OCI-LY1 (cell line): ENCODE measurements around the gene MAGEC2.

Experiments
- H2AFZ ChIP-seq: fragments of 200-600 bp; sonication (generic), shearing (Covaris generic); 2 replicates; pipeline ENCODE4 v1.6.0; 2014; ENCODE audit warnings: antibody characterized with exemption, mild to moderate bottlenecking, low read length
- H3F3A ChIP-seq: fragments of 200-600 bp; sonication (generic), shearing (Covaris generic); 2 replicates; pipeline ENCODE4 v1.6.0; 2014; ENCODE audit warnings: mild to moderate bottlenecking, antibody characterized with exemption, low read length, moderate library complexity; ENCODE audit not compliant: insufficient read depth
- H3K27ac ChIP-seq: fragments of 200-600 bp; sonication (generic); 2 replicates; pipeline ENCODE4 v1.5.1; 2014; ENCODE audit warnings: low read length, mixed run types, mild to moderate bottlenecking, low read depth; ENCODE audit not compliant: poor library complexity, severe bottlenecking
- H3K27me3 ChIP-seq: fragments of 200-600 bp; sonication (generic); 2 replicates; pipeline ENCODE4 v1.6.0; 2014; ENCODE audit warnings: antibody characterized with exemption, mild to moderate bottlenecking, low read length, moderate library complexity; ENCODE audit not compliant: insufficient read depth
- H3K36me3 ChIP-seq: fragments of 200-600 bp; sonication (generic); 2 replicates; pipeline ENCODE4 v1.6.1; 2014; ENCODE audit warnings: mild to moderate bottlenecking, antibody characterized with exemption, low read length, moderate library complexity, mixed read lengths; ENCODE audit not compliant: insufficient read depth
- H3K4me1 ChIP-seq: fragments of 200-600 bp; sonication (generic); 2 replicates; pipeline ENCODE4 v1.5.1; 2014; ENCODE audit warnings: mild to moderate bottlenecking, low read length, moderate library complexity; ENCODE audit not compliant: insufficient read depth, severe bottlenecking
- H3K4me2 ChIP-seq: fragments of 200-600 bp; sonication (generic), shearing (Covaris generic); 2 replicates; pipeline ENCODE4 v1.6.1; 2014; ENCODE audit warnings: low read length
- H3K4me3 ChIP-seq: fragments of 200-600 bp; sonication (generic); 2 replicates; pipeline ENCODE4 v1.5.1; 2014; ENCODE audit warnings: low read length, low read depth, mild to moderate bottlenecking, mixed read lengths; ENCODE audit not compliant: poor library complexity, severe bottlenecking
- H3K79me2 ChIP-seq: fragments of 200-600 bp; shearing (Covaris generic); 2 replicates; pipeline ENCODE4 v1.6.1; 2016; ENCODE audit warnings: mixed run types, low read length, mixed read lengths; ENCODE audit not compliant: insufficient read depth
- H3K9ac ChIP-seq: fragments of 200-600 bp; sonication (generic), shearing (Covaris generic); 2 replicates; pipeline ENCODE4 v1.6.1; 2014; ENCODE audit warnings: mild to moderate bottlenecking, low read length, mixed read lengths
- H3K9me2 ChIP-seq: fragments of 200-600 bp; sonication (generic), shearing (Covaris generic); 2 replicates; pipeline ENCODE4 v1.6.1; 2014; ENCODE audit warnings: low read depth, mild to moderate bottlenecking, low read length, mixed read lengths
- H3K9me3 ChIP-seq: fragments of 200-600 bp; shearing (Covaris generic); 2 replicates; pipeline ENCODE4 v1.6.1; 2014; ENCODE audit warnings: low read length, mixed read lengths
- H4K20me1 ChIP-seq: fragments of 200-600 bp; sonication (generic), shearing (Covaris generic); 2 replicates; pipeline ENCODE4 v1.6.0; 2016; ENCODE audit warnings: mild to moderate bottlenecking, low read length; ENCODE audit not compliant: insufficient read depth
- CTCF ChIP-seq: fragments of 200-600 bp; sonication (generic), shearing (Covaris generic); IDR thresholded peaks from 2 replicates; pipeline ENCODE4 v1.5.1; 2017; ENCODE audit warnings: mild to moderate bottlenecking, antibody characterized with exemption, low read length, moderate library complexity, mixed read lengths
- EZH2 ChIP-seq: fragments of 200-600 bp; sonication (generic), shearing (Covaris generic); IDR thresholded peaks from 2 replicates; pipeline ENCODE4 v1.8.0; 2017; ENCODE audit warnings: borderline replicate concordance, mixed run types, mild to moderate bottlenecking, antibody characterized with exemption, low read length, moderate library complexity, mixed read lengths

Gene MAGEC2, protein sequence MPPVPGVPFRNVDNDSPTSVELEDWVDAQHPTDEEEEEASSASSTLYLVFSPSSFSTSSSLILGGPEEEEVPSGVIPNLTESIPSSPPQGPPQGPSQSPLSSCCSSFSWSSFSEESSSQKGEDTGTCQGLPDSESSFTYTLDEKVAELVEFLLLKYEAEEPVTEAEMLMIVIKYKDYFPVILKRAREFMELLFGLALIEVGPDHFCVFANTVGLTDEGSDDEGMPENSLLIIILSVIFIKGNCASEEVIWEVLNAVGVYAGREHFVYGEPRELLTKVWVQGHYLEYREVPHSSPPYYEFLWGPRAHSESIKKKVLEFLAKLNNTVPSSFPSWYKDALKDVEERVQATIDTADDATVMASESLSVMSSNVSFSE

DNA sequence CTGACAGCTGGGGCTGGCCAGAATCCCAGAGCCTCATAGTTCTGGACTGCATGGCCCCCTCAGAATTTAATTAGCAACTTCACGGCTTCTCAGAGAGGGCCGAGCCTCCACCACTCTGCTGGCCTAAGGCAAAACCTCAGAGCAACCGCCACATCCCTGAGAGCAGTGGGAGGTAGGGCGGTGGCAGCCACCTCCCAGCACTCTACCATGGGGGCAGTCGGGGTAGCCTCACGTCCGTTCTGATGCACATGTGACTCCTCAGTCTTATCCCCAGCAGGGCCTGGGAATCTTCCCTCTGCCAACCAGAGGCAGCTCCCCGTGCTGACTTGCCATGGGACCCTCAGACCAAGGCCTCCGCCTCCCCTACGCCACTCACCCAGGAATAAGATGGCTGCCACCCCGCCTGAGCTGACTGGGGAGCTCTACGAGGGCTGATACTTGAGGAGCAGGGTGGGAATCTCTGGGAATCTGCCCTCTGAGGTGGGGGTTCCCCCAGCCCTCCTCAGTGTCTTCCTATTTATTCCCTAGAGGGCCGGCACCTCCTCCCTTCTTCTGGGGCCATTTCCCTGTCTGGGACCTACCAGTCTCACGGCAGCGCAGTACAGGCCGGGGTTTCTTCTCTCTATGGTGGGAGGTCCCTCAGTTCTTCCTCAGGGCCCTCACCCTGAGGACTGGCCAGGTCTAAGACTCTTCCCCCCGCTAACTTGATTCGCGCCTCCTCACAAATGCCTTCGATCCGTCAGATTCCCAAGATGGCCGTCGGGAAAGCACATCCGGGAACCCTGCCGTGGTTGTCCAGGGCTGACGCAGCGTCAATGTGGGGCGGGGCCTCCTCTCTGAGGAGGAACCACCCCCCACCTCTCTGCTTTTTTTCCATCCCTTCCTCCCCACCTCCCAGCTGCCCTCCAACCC lies at the start of gene MAGEC2:
Gene MAGEC2, minus strand, starts transcription at position 769 of the 912 bp plus-strand sequence. CDS start 1,303 bp downstream, outside the sequence.
- H3K79me2 ChIP-seq, result no peaks in the 10 kb centered on the region
- no peak within 1 kb of the TSS for H3K4me2 ChIP-seq
- TF ChIP-seq EZH2 (no peak), CTCF (no peak)

DNA sequence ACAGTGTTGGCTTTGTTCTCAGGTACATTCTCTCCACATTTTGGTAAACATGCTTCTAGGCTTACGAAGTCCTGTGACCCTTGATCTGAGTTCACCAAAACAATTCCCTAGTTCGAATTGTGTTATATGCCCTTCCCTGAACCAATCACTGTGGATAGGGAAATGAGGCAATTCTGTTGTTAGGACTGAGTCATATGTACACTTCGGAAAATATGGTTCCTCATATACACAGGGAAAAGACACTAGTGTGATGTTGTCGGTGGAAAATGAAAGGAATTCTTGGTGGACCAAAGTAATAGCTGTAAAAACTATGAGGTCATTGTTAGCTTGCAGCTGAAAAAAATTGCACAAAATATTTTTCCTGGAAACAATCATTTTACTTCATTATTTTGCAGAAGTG lies 46.6 kb upstream of the MAGEC2 start:
- no peaks in the 10 kb centered on the region for H4K20me1 ChIP-seq
- TF ChIP-seq CTCF, result no peak
- no peak for TF ChIP-seq EZH2
- no peaks in the 10 kb centered on the region for H3K27me3 ChIP-seq
- no peaks in the 10 kb centered on the region for H3F3A ChIP-seq
- H3K4me3 ChIP-seq, result no peak overlapping the region
- no peak overlapping the region for H3K4me2 ChIP-seq
- no peak overlapping the region for H3K9ac ChIP-seq
- H3K9me3 ChIP-seq, result no peaks in the 10 kb centered on the region
- H3K36me3 ChIP-seq, result no peaks in the 10 kb centered on the region
- no peak overlapping the region for H2AFZ ChIP-seq
- no peaks in the 10 kb centered on the region for H3K4me1 ChIP-seq
- H3K27ac ChIP-seq, result no peak overlapping the region
- no peaks in the 10 kb centered on the region for H3K79me2 ChIP-seq
- no peaks in the 10 kb centered on the region for H3K9me2 ChIP-seq

More for the DNA sequence above, at the start of gene MAGEC2:
- no peak within 1 kb of the TSS for H3K9ac ChIP-seq
- H3K36me3 ChIP-seq, result no peaks in the 10 kb centered on the region
- H3F3A ChIP-seq, result no peaks in the 10 kb centered on the region
- H3K4me1 ChIP-seq, result no peaks in the 10 kb centered on the region
- H3K4me3 ChIP-seq, result no peak within 1 kb of the TSS
- no peak within 1 kb of the TSS for H2AFZ ChIP-seq
- no peaks in the 10 kb centered on the region for H3K9me3 ChIP-seq
- H3K27ac ChIP-seq, result no peak within 1 kb of the TSS
- H3K9me2 ChIP-seq, result no peaks in the 10 kb centered on the region
- H4K20me1 ChIP-seq, result no peaks in the 10 kb centered on the region
- H3K27me3 ChIP-seq, result no peaks in the 10 kb centered on the region

DNA sequence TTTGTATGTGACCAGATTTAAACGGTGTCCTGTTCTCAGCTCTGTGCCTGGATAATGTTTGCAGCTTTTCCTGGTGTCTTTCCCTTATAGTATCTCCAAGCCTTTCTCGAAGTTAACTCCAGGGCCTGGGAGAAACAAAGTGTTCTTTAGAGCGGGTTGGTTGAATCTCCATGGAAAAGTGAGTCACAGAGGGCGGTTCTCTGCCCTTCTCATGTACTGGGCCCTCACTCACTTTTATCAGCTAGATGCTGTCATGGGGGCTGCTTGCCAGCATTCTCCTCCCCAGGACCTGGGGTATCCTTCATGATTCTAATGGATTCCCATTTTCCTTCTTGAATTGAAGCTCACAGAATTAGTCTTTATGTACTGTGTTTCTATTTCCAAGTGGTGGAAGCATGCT lies 46.1 kb upstream of the MAGEC2 start:
- no peaks in the 10 kb centered on the region for H3F3A ChIP-seq
- H3K79me2 ChIP-seq, result no peaks in the 10 kb centered on the region
- H3K27ac ChIP-seq, result no peak overlapping the region
- no peak overlapping the region for H3K9ac ChIP-seq
- H3K4me2 ChIP-seq, result no peak overlapping the region
- no peak overlapping the region for H2AFZ ChIP-seq
- H3K36me3 ChIP-seq, result no peaks in the 10 kb centered on the region
- no peaks in the 10 kb centered on the region for H3K9me3 ChIP-seq
- H3K4me3 ChIP-seq, result no peak overlapping the region
- TF ChIP-seq CTCF (no peak), EZH2 (no peak)
- H3K27me3 ChIP-seq, result no peaks in the 10 kb centered on the region
- no peaks in the 10 kb centered on the region for H3K9me2 ChIP-seq
- no peaks in the 10 kb centered on the region for H3K4me1 ChIP-seq
- H4K20me1 ChIP-seq, result no peaks in the 10 kb centered on the region
